Transverse colon (tissue), 4 donors: ENCODE measurements around the gene LUZP2. TPM values are rescaled to one million over a fixed set of nuclear protein-coding genes. Genes with fewer than 3 reads are reported as not detected.

Source experiments
- DNase-seq: peaks from one replicate; pipeline ENCODE4 v3.0.0-alpha.2; 2019
- H3K27ac ChIP-seq, 4 donors: fragments of 200-600 bp; sonication (generic); 2 replicates each; pipeline ENCODE4 v1.5.1; 2016 to 2018; ENCODE audit warnings: inconsistent platforms in 4 of 4
- H3K27me3 ChIP-seq: fragments of 200-600 bp; sonication (generic); 2 replicates; pipeline ENCODE4 v1.5.1; 2017; ENCODE audit warnings: inconsistent platforms
- H3K36me3 ChIP-seq, 4 donors: fragments of 200-600 bp; sonication (generic); 2 replicates each; pipeline ENCODE4 v1.5.1; 2017 to 2019; ENCODE audit warnings: inconsistent platforms in 4 of 4
- H3K4me1 ChIP-seq, 4 donors: fragments of 200-600 bp; sonication (generic); 2 replicates each; pipeline ENCODE4 v1.5.1; 2017 to 2020; ENCODE audit warnings: inconsistent platforms in 4 of 4
- H3K4me3 ChIP-seq, 4 donors: fragments of 200-600 bp; sonication (generic); 1 replicate in 1 of 4; 2 replicates in 3 of 4; pipeline versions ENCODE4 v1.5.1 to v1.6.1; 2017 to 2019; ENCODE audit warnings: inconsistent platforms in 4 of 4
- H3K9me3 ChIP-seq, 2 donors: fragments of 200-600 bp; sonication (generic); 2 replicates each; pipeline ENCODE4 v1.5.1; 2017 to 2019; ENCODE audit warnings: inconsistent platforms in 2 of 2
- CTCF ChIP-seq, 5 experiments: fragments of 200-600 bp in 3 of 5; fragments of 450-650 bp in 2 of 5; sonication (generic) in 3 of 5; IDR thresholded peaks; 1 replicate in 2 of 5; 2 replicates in 3 of 5; pipeline ENCODE4 v1.5.1; 2016 to 2017; ENCODE audit warnings: antibody characterized with exemption in 5 of 5, inconsistent platforms in 3 of 5, mild to moderate bottlenecking in 2 of 5, moderate library complexity in 1 of 5
- EP300 ChIP-seq: sonication (generic); formaldehyde crosslinking; IDR thresholded peaks from one replicate; pipeline ENCODE4 v1.6.1; 2017; ENCODE audit warnings: antibody characterized with exemption, low read depth
- POLR2A ChIP-seq: fragments of 450-650 bp; IDR thresholded peaks from one replicate; pipeline ENCODE4 v1.6.1; 2016; ENCODE audit warnings: antibody characterized with exemption, mild to moderate bottlenecking, moderate library complexity
- POLR2AphosphoS5 ChIP-seq, 3 donors: sonication (generic); formaldehyde crosslinking; IDR thresholded peaks; one replicate each; pipeline ENCODE4 v1.6.1; 2016; ENCODE audit warnings: antibody characterized with exemption in 3 of 3
- WGBS, 2 donors: methylation state at CpG; one replicate each; pipeline ENCODE4 v1.1.5; 2018; ENCODE audit warnings: low coverage in 1 of 2; 5-methylcytosine and 5-hydroxymethylcytosine counted together
- in situ Hi-C, 4 donors: fragments of 200-750 bp; cut with MboI; loops; one replicate each; pipeline versions ENCODE4 v1.15.0 to v1.15.1; 2017; ENCODE audit warnings: low sequenced_read_pairs in 3 of 4, low pct_ligation_motif_present in 1 of 4, low pct_unique_long_range_greater_than_20kb in 1 of 4
- intact Hi-C: fragments of 100-400 bp; cut with DNase I; formaldehyde crosslinking; loops from one replicate; pipeline ENCODE4 v1.15.1; 2023; ENCODE audit warnings: low total_unique reads
- total RNA-seq, 4 donors: library from RNA; depleted of rRNA; stranded (reverse); fragments of >200 nt; gene quantifications; one replicate each; pipeline ENCODE4 v1.1.0, GENCODE V29; 2016

Gene LUZP2
- total RNA-seq, 4 donors from 2014 or later = 2.2 to 3.3 (median 2.4) TPM; not detected in 1

GRCh38 chr11:24861440-24861839, 364.6 kb downstream of the LUZP2 start:
- Histone ChIP-seq H3K9me3 (no peaks in the 10 kb centered on the region), H3K27me3 (no peaks in the 10 kb centered on the region), H3K27ac (no peak overlapping the region), H3K4me1 (no peaks in the 10 kb centered on the region), H3K4me3 (no peak overlapping the region), H3K36me3 (no peaks in the 10 kb centered on the region)
- TF ChIP-seq EP300 = no peak
- TF ChIP-seq POLR2AphosphoS5 (IDR thresholded peaks at IDR 0.05) = no peak
- TF ChIP-seq CTCF (IDR thresholded peaks at IDR 0.05) = no peak
- no peak for TF ChIP-seq POLR2A
- in situ Hi-C loops (no loop called here), intact Hi-C loops (no loop called here)
- WGBS, 2 donors = 82 to 94% methylated on average over 6 of the region's 6 CpGs
- DNase-seq = no peak

GRCh38 chr11:24866743-24867142, 369.9 kb downstream of the LUZP2 start:
- in situ Hi-C loops = no loop called here
- no peaks in the 10 kb centered on the region for H3K27me3 ChIP-seq
- no peaks in the 10 kb centered on the region for H3K9me3 ChIP-seq
- H3K4me3 ChIP-seq = no peak overlapping the region
- 78 to 81% methylated on average over 4 of the region's 4 CpGs for WGBS, 2 donors
- intact Hi-C loops = no loop called here
- no peaks in the 10 kb centered on the region for H3K4me1 ChIP-seq
- TF ChIP-seq CTCF (IDR thresholded peaks at IDR 0.05) (no peak), EP300 (no peak), POLR2AphosphoS5 (IDR thresholded peaks at IDR 0.05) (no peak), POLR2A (no peak)
- H3K36me3 ChIP-seq = no peaks in the 10 kb centered on the region
- DNase-seq = no peak
- no peak overlapping the region for H3K27ac ChIP-seq

- DNase-seq = no peak
- WGBS, 2 donors = 22 to 86% methylated on average over 1 of the region's 1 CpG
- no peak overlapping the region for H3K27ac ChIP-seq
- no peaks in the 10 kb centered on the region for H3K9me3 ChIP-seq
- intact Hi-C loops = no loop called here
- in situ Hi-C loops = no loop called here
- H3K36me3 ChIP-seq = no peaks in the 10 kb centered on the region
- no peak overlapping the region for H3K4me3 ChIP-seq
- H3K27me3 ChIP-seq = no peaks in the 10 kb centered on the region
- TF ChIP-seq CTCF (IDR thresholded peaks at IDR 0.05) (no peak), EP300 (no peak), POLR2AphosphoS5 (IDR thresholded peaks at IDR 0.05) (no peak), POLR2A (no peak)
- no peaks in the 10 kb centered on the region for H3K4me1 ChIP-seq
Observed at GRCh38 chr11:24870048-24870447, 373.2 kb downstream of the LUZP2 start.

GRCh38 chr11:24872186-24872585, 375.3 kb downstream of the LUZP2 start:
- intact Hi-C loops (no loop called here), in situ Hi-C loops (no loop called here)
- Histone ChIP-seq H3K27ac (no peak overlapping the region), H3K27me3 (no peaks in the 10 kb centered on the region), H3K36me3 (no peaks in the 10 kb centered on the region), H3K9me3 (no peaks in the 10 kb centered on the region), H3K4me1 (no peaks in the 10 kb centered on the region), H3K4me3 (no peak overlapping the region)
- WGBS, 2 donors = 81 to 86% methylated on average over 2 of the region's 2 CpGs
- TF ChIP-seq POLR2A (no peak), EP300 (no peak)
- no peak for DNase-seq

GRCh38 chr11:24872651-24873311, 375.9 kb downstream of the LUZP2 start:
- in situ Hi-C loops = no loop called here
- Histone ChIP-seq H3K4me3 (no peak overlapping the region), H3K27ac (no peak overlapping the region), H3K4me1 (no peaks in the 10 kb centered on the region), H3K27me3 (no peaks in the 10 kb centered on the region), H3K36me3 (no peaks in the 10 kb centered on the region), H3K9me3 (no peaks in the 10 kb centered on the region)
- intact Hi-C loops = no loop called here
- DNase-seq = no peak
- no peak for TF ChIP-seq EP300
- no peak for TF ChIP-seq POLR2AphosphoS5 (IDR thresholded peaks at IDR 0.05)
- no peak for TF ChIP-seq CTCF (IDR thresholded peaks at IDR 0.05)
- no peak for TF ChIP-seq POLR2A
